Osteoblast (primary cell): ENCODE measurements around the gene AP4E1. TPM values are rescaled to one million over a fixed set of nuclear protein-coding genes. Genes with fewer than 3 reads are reported as not detected.

Experiments
- DNase-seq: peaks from one replicate; pipeline ENCODE4 v3.0.0; 2011; ENCODE audit warnings: low spot score, mixed read lengths; ENCODE audit not compliant: insufficient read length; ENCODE audit errors: missing footprints
- H2AFZ ChIP-seq: 2 replicates; pipeline ENCODE4 v1.6.0; 2011; ENCODE audit warnings: mild to moderate bottlenecking, low read length
- H3K27ac ChIP-seq: 2 replicates; pipeline ENCODE4 v1.5.1; 2011; ENCODE audit warnings: mild to moderate bottlenecking, low read depth, low read length, moderate library complexity
- H3K27me3 ChIP-seq: 2 replicates; pipeline ENCODE4 v1.6.0; 2012; ENCODE audit warnings: mild to moderate bottlenecking, control low read depth, inconsistent platforms, low read length, moderate library complexity; ENCODE audit not compliant: insufficient read depth
- H3K36me3 ChIP-seq: 2 replicates; pipeline ENCODE4 v1.5.1; 2011; ENCODE audit warnings: mild to moderate bottlenecking, low read length, control low read depth, moderate library complexity; ENCODE audit not compliant: insufficient read depth
- H3K4me1 ChIP-seq: 2 replicates; pipeline ENCODE4 v1.5.1; 2011; ENCODE audit warnings: mild to moderate bottlenecking, low read length, control low read depth, moderate library complexity; ENCODE audit not compliant: insufficient read depth
- H3K4me2 ChIP-seq: 2 replicates; pipeline ENCODE4 v1.6.0; 2011; ENCODE audit warnings: mild to moderate bottlenecking, low read length; ENCODE audit not compliant: insufficient read depth
- H3K4me3 ChIP-seq: fragments of 200-600 bp; sonication (generic); 3 replicates; pipeline ENCODE4 v1.5.1; 2012; ENCODE audit warnings: mild to moderate bottlenecking, low read length, inconsistent platforms; ENCODE audit not compliant: insufficient read depth
- H3K79me2 ChIP-seq: 2 replicates; pipeline ENCODE4 v1.6.0; 2012; ENCODE audit warnings: mild to moderate bottlenecking, low read length, control low read depth, inconsistent platforms; ENCODE audit not compliant: insufficient read depth
- H3K9me3 ChIP-seq: 2 replicates; pipeline ENCODE4 v1.5.1; 2011; ENCODE audit warnings: low read depth, low read length, control low read depth
- H4K20me1 ChIP-seq: 2 replicates; pipeline ENCODE4 v1.6.0; 2012; ENCODE audit warnings: mild to moderate bottlenecking, low read length, control low read depth; ENCODE audit not compliant: insufficient read depth
- CTCF ChIP-seq: IDR thresholded peaks from 2 replicates; pipeline ENCODE4 v1.5.1; 2011; ENCODE audit warnings: mild to moderate bottlenecking, low read depth, low read length, moderate library complexity; ENCODE audit errors: extremely low read depth
- total RNA-seq: library from RNA; depleted of rRNA; stranded (reverse); fragments of >200 nt; gene quantifications from 2 replicates; pipeline ENCODE4 v1.2.3, GENCODE V29; 2012

AP4E1 gene
- total RNA-seq, 1 donor = 19.2 TPM

DNA sequence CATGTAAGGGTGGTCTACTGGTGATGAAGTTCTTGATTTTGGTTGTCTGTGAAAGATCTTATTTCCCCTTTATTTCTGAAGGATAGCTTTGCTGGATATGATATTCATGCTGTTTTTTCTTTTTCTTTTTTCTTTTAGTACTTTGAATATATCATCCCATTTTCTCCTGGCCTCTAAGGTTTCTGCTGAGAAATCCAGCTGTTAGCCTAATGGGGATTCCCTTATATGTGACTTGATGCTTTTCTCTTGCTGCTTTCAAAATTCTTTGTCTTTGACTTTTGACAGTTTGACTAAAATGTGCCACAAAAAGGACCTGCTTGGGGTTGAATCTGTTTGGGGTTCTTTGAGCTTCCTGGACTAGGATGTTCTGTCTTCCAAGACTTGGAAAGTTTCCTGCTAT, 62.6 kb downstream of the AP4E1 start:
- Histone ChIP-seq H3K4me2 (no peak overlapping the region), H3K4me3 (no peak overlapping the region), H3K4me1 (no peaks in the 10 kb centered on the region), H3K79me2 (peaks cover 3% of the 10 kb centered on the region), H3K36me3 (peaks cover 28% of the 10 kb centered on the region), H3K9me3 (no peaks in the 10 kb centered on the region), H3K27me3 (no peaks in the 10 kb centered on the region), H3K27ac (no peak overlapping the region), H4K20me1 (peaks cover 2% of the 10 kb centered on the region), H2AFZ (no peak overlapping the region)
- no peak for DNase-seq
- TF ChIP-seq CTCF = no peak

GRCh38 chr15:50971542-50971941, 63.1 kb downstream of the AP4E1 start:
- Histone ChIP-seq H3K4me3 (no peak overlapping the region), H3K27ac (no peak overlapping the region), H2AFZ (no peak overlapping the region), H3K79me2 (peaks cover 3% of the 10 kb centered on the region), H3K36me3 (peaks cover 28% of the 10 kb centered on the region), H3K27me3 (no peaks in the 10 kb centered on the region), H3K9me3 (no peaks in the 10 kb centered on the region), H3K4me2 (no peak overlapping the region), H4K20me1 (peaks cover 2% of the 10 kb centered on the region), H3K4me1 (no peaks in the 10 kb centered on the region)
- DNase-seq = no peak
- no peak for TF ChIP-seq CTCF

- Histone ChIP-seq H4K20me1 (peaks cover 2% of the 10 kb centered on the region), H3K4me1 (peaks cover under 1% of the 10 kb centered on the region), H3K27me3 (no peaks in the 10 kb centered on the region), H3K36me3 (peaks cover 27% of the 10 kb centered on the region), H3K9me3 (no peaks in the 10 kb centered on the region), H3K4me3 (no peak overlapping the region), H3K27ac (no peak overlapping the region), H3K4me2 (no peak overlapping the region), H3K79me2 (peaks cover 3% of the 10 kb centered on the region), H2AFZ (no peak overlapping the region)
- TF ChIP-seq CTCF = no peak
- DNase-seq = no peak
These were observed 65.1 kb downstream of the AP4E1 start for GRCh38 chr15:50973605-50974004.

DNA sequence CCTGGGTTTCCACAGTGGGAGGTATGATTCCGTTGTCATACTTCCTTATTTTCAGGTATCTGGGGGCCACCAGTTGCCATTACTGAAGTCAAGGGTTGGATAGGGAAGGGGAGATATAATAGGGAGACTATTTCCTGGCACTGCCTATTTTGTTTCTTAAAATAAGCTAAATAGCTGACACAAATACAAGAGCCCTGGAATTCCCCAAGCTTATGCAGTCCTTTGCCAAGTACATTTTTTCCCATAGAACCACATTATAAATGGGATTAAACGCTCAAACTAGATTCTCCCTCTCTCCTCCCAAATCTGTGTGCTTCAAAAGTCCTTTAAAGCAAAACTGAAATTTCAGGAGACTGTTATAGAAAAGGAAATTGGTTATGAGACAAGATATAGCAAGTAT, 68.7 kb downstream of the AP4E1 start:
- Histone ChIP-seq H3K36me3 (no peaks in the 10 kb centered on the region), H3K4me1 (peaks cover 7% of the 10 kb centered on the region), H2AFZ (no peak overlapping the region), H3K79me2 (peaks cover 3% of the 10 kb centered on the region), H3K9me3 (no peaks in the 10 kb centered on the region), H3K27me3 (no peaks in the 10 kb centered on the region), H3K4me2 (no peak overlapping the region), H4K20me1 (peaks cover 7% of the 10 kb centered on the region), H3K4me3 (no peak overlapping the region), H3K27ac (no peak overlapping the region)
- DNase-seq = no peak
- no peak for TF ChIP-seq CTCF
